Hypothalamus (tissue), 51 donors: Measurements from ENCODE around the gene APLF.
"Not testable (repeated sequence)": the region's sequence is repeated elsewhere in the genome, so short reads cannot be mapped to it uniquely, and the experiment has no call there.

Source experiments
- DNase-seq, 51 donors: peaks; one replicate each; lab custom pipeline; 2025; lab: John Stamatoyannopoulos, UW

APLF gene

GRCh38 chr2:68568116-68568515 lies 100.7 kb downstream of the APLF start:
- DNase-seq, result no peak

- DNase-seq, result no peak
These were observed 102.2 kb downstream of the APLF start for GRCh38 chr2:68569604-68570003.

- DNase-seq, result not testable (repeated sequence)
These were observed 103.0 kb downstream of the APLF start for GRCh38 chr2:68570434-68570833.

GRCh38 chr2:68574202-68574791 lies 106.9 kb downstream of the APLF start:
- no peak for DNase-seq

- no peak for DNase-seq
These were observed 109.8 kb downstream of the APLF start for GRCh38 chr2:68577183-68577582.

- no peak for DNase-seq
These were observed 112.3 kb downstream of the APLF start for GRCh38 chr2:68579689-68580088.

- no peak for DNase-seq
These were observed 121.2 kb downstream of the APLF start for GRCh38 chr2:68588589-68588988.

GRCh38 chr2:68589963-68590362 lies 122.6 kb downstream of the APLF start:
- no peak for DNase-seq

GRCh38 chr2:68590702-68591101 lies 123.3 kb downstream of the APLF start:
- DNase-seq, result no peak

- DNase-seq, result no peak
These were observed 123.8 kb downstream of the APLF start for GRCh38 chr2:68591225-68591624.

GRCh38 chr2:68594041-68594440 lies 126.7 kb downstream of the APLF start:
- no peak for DNase-seq

GRCh38 chr2:68594674-68595492 lies 127.5 kb downstream of the APLF start:
- peak in 2 of 51 donors; percentile 2 for DNase-seq

- DNase-seq, result not testable (repeated sequence)
These were observed 128.1 kb downstream of the APLF start for GRCh38 chr2:68595493-68595785.

- DNase-seq, result not testable (repeated sequence)
These were observed 133.1 kb downstream of the APLF start for GRCh38 chr2:68600495-68600894.

GRCh38 chr2:68603059-68603458 lies 135.7 kb downstream of the APLF start:
- no peak for DNase-seq

GRCh38 chr2:68604077-68604476 lies 136.7 kb downstream of the APLF start:
- DNase-seq, result no peak

- DNase-seq, result no peak
These were observed 138.6 kb downstream of the APLF start for GRCh38 chr2:68605939-68606338.

GRCh38 chr2:68606759-68607158 lies 139.4 kb downstream of the APLF start:
- no peak for DNase-seq

GRCh38 chr2:68607837-68608236 lies 140.5 kb downstream of the APLF start:
- DNase-seq, result no peak

- no peak for DNase-seq
These were observed 145.6 kb downstream of the APLF start for GRCh38 chr2:68612765-68613519.

GRCh38 chr2:68620772-68621171 lies 153.4 kb downstream of the APLF start:
- DNase-seq, result no peak

GRCh38 chr2:68623820-68624219 lies 156.4 kb downstream of the APLF start:
- no peak for DNase-seq
